HG03025 (cell line): ENCODE results near the gene COL27A1.
"Not testable (repeated sequence)": the region's sequence is repeated elsewhere in the genome, so short reads cannot be mapped to it uniquely, and the experiment has no call there.

ENCODE experiments used
- ATAC-seq: cut with Tn5 transposase; IDR thresholded peaks from one replicate; pipeline ENCODE4 v1.9.1; 2021; ENCODE audit warnings: mild to moderate bottlenecking, moderate library complexity; ENCODE audit not compliant: unreplicated experiment, low FRiP score

Gene COL27A1

DNA sequence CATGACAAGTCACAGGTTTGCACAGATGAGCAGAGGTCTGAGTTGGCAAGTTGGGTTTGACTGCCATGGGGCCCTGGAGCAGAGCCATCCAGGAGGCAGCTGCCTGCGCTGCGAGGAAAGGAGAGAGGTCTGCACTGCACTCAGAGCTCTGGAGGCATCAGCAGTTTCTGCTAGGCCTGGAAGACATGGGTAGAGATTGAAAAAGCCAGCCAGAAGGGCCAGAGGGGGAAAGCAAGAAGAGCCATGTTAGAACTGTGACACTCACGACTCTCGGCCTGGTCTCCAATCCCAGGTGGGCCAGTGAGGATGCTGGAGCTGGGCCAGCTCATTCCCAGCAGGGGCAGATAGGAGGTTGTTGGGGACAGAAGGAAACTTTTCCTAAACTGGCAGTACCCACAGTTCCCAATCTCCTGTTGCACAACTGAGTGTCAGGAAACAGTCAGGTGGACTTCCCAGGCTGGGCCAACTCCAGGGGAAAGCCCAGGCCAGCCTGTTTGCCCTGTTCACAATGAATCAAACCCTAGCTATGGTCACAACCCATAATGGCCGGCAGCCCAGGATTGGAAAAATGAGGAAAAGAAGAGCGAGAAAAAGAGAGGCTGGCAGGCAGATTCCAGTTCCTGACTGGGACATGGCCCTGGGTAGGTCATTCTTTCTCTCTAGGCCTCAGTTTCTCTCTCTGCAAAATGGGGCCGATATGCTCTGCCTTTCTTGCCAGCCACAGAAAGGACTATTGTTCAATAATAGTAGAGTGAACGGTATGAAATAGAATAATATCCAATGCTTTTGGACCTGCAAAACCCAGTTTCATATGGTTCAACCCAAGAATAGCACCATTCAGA is 159.8 kb downstream of the COL27A1 start:
- ATAC-seq = no peak

DNA sequence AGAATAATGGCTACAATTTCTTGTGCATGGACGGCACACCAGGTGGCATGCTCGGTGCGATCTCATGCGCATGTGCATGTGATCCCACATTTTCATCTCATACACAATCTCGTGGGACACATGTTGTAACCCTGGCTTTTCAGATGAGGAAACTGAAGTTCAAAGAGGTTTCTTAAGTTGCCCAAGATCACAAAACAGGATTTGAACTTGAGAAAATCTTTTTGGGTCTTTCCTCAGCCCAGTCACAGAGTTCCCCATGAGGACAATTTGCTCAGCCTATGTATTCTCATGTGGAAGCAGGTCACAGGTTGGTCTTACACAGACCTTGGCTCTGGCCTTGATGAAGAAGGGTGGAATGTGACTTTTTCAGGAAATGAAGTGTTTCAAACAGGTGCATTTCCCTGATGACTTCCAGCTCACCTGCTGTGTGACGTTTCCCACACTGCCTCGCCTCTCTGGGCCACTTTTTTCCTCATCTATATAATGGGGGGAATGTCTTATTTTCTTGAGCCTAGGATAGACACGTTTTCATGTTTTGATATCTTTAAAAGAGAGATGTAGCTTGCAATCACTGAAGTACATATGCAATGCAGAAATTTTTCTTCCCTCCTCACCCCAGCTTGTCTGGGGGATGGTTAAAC is 160.5 kb downstream of the COL27A1 start:
- ATAC-seq = no peak

DNA sequence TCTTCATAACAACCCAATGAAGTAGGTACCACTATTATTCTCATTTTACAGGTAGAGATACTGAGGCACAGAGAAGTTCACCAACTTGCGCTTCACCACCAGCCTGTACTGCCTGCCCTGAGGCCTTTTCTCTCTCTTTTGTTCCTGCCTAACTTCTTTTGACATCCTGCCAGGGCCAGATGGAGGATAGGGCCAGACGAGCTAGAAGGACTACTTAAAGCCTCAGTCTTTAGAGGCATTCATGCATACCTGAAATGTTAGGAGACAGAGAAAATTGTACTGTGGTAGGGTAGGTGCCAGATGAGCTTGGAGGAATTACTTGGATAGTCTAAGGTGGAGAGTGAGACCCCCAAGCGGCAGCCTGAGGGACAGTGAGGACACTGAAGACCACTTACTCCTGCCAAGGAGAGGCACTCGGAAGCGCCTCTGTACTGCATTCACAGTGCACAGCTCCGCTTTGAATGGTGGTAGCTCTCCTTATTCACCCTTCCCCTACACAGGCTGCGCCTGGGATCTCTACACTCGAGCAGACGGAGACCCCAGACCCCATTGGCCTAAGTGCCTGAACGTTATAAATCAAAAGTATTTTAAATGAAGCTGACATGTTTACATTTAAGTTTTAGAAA is 161.4 kb downstream of the COL27A1 start:
- no peak for ATAC-seq

DNA sequence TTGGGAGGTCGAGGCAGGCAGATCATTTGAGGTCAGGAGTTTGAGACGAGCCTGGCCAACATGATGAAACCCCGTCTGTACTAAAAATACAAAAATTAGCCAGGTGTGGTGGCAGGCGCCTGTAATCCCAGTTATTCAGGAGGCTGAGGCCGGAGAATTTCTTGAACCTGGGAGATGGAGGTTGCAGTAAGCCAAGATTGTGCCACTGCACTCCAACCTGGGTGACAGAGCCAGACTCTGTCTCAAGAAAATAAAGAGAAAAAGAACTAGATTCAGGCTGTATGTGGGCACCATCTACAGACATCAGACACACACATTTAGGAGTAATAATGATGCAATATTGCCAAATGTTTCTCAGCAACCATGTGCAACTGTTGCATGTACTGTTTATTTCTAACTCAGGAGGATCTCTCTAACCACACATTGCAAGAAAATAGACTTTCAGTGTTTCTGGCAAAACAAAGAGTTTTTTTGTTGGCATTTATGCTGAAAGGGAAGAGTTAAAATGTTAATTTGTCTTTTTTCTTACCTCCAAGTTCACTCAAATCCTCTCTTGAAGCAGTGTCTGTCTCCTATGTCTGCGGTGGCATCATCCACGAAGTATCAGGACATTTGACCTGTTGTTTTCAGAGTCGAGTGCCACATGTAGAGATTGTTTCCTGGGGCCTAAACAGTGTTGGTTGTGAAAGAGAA is 162.5 kb downstream of the COL27A1 start:
- no peak for ATAC-seq

DNA sequence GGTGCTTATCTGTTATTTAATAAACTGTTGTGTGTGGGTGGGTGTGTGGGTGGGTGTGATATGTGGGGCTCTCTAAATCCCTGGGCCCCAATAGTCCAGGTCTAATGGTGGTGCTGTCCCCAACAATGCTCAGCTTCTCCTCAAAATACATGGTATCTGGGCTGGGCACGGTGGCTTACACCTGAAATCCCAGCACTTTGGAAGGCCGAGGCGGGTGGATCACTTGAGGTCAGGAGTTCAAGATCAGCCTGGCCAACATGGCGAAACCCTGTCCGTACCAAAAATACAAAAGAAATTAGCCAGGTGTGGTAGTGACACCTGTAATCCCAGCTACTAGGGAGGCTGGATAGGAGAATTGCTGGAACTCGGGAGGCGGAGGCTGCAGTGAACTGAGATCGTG is 163.1 kb downstream of the COL27A1 start:
- ATAC-seq = no peak

DNA sequence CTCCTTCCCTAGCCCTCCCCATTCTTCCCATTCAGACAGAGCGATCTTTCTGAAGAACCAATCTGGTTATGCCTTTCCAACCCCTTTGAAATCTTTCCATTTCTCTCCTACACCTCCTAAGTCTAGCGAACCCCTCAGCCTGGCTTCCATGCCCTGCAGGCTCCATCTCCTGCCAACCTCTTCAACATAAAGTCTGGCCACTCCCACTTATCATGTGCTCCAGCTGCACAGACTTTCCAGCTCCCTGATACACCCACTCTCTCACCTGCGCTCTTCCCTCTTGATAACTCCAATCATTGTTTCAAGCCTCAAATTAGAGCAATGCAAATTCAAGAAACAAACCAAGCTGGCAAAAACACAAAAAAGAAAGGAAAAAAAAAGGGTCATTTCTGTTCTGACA is 163.8 kb downstream of the COL27A1 start:
- ATAC-seq = no peak

DNA sequence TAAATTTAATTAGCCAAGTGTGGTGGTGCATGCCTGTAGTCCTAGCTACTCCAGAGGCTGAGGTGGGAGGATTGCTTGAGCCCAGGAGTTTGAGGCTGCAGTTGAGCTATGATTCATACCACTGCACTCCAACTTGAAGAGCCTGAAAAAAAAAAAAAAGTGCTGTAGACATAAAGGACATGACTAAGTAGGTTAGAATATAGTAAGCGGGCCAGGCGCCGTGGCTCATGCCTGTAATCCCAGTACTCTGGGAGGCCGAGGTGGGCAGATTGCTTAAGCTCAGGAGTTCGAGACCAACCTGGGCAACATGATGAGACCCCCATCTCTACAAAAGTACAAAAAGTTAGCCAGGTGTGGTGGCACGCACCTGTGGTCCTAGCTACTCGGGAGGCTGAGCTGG is 165.4 kb downstream of the COL27A1 start:
- not testable (repeated sequence) for ATAC-seq

DNA sequence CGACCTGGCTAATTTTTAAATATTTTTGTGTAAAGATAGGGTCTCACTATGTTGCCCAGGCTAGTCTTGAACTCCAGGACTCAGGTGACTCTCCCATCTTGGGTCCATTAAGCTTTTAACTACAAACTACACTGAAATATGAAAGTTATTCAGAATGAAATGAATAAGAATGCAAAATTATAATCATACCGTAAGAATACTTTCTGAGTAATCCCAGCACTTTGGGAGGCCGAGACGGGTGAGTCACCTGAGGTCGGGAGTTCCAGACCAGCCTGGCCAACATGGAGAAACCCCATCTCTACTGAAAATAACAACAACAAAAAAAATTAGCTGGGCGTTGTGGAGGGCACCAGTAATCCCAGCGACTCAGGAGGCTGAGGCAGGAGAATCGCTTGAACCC is 166.4 kb downstream of the COL27A1 start:
- ATAC-seq = no peak

DNA sequence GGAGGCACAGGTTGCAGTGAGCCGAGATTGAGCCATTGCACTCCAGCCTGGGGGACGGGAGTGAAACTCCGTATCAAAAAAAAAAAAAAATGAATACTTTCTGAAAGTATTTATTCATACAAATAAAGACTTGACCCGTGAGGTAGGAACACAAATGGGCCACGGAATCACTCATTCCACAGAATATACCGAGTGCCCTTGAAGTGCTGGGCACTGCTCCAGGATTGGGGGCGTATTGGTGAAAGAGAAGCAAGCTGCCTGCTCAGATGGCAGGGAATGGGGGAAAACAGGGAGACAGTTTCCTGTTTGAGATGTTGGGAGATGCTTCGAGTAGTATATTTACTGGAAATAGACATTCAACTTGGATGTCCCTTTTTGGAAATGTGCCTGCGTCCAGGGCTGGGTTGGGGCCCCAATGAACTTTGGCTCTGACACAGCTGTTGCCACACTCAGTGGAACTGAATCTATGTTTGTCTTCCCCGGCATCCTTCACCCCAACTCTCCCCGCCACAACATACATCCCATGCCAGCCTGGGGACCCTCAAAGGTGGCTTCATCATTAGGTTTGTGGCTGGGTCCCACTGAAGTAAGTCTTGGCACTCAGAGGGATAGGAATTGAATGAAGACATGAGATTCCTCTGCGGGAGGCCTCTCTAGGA is 167.0 kb downstream of the COL27A1 start:
- ATAC-seq = not testable (repeated sequence)

DNA sequence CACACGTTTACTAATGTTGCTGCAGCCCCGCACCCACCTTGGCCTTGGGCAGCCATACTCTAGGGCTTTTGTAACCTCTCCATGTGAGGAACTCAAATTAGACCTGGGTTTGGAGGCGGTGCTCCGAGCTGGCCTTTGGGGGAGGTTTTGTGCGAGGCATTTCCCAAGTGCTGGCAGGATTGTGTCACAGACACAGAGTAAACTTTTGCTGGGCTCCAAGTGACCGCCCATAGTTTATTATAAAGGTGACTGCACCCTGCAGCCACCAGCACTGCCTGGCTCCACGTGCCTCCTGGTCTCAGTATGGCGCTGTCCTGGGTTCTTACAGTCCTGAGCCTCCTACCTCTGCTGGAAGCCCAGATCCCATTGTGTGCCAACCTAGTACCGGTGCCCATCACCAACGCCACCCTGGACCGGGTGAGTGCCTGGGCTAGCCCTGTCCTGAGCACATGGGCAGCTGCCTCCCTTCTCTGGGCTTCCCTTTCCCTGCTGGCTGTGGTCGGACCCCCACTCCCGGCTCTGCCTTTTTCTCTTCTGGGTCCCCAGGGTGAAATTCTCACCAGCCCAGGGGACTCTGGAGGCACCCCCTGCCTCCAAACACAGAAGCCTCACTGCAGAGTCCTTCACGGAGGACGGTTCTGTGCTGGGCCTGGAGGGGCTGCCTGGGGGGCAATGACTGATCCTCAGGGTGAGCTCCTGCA is 167.6 kb downstream of the COL27A1 start, which contains the start of gene ORM1:
Gene ORM1, plus strand, starts transcription at position 268 of the 701 bp plus-strand sequence. Its CDS starts 36 bp downstream, at position 304.
- not testable (repeated sequence) for ATAC-seq

DNA sequence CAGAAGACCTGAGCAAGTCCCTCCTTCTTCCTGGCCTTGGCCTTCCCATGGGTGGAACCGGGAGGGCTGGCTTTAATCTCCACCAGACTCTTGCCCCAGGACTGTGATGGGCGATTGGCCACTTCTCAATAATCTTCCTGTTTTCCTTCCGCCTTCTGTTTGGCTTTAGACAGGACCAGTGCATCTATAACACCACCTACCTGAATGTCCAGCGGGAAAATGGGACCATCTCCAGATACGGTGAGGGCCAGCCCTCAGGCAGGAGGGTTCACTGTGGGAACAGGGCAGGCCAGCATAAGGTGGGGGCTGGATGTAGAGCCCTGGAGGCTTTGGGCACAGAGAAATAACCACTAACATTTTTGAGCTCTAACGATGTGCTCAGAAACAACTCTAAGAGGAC is 168.5 kb downstream of the COL27A1 start:
- not testable (repeated sequence) for ATAC-seq

DNA sequence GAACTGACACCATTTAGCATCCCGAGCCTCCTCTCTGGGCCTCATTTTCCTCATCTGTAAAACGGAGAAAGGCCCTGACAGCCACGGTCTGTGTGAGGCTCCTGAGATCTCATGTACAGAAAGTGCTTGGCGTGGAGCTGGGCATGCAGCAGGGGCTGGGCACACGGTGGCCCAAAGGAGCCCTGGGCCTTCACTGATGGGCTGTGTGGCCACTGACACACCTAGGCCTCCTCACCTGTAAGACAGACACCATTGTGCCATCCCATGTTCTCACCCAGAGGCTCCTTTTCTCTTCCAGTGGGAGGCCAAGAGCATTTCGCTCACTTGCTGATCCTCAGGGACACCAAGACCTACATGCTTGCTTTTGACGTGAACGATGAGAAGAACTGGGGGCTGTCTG is 169.2 kb downstream of the COL27A1 start:
- no peak for ATAC-seq

DNA sequence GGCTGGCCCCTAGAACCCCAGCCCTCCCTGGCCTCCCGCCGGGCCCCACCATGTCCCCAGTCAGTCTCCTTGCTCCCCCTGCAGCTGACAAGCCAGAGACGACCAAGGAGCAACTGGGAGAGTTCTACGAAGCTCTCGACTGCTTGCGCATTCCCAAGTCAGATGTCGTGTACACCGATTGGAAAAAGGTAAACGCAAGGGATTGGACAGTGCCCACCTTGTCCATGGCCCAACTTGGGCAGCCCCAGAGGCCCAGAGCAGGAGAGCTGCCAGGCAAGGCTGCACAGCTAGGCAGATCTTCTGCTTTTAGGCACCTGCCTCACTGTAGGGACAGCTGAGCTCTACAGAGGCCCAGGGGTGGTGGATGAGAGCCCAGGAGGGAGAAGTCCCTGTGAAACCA is 169.6 kb downstream of the COL27A1 start:
- ATAC-seq = not testable (repeated sequence)

DNA sequence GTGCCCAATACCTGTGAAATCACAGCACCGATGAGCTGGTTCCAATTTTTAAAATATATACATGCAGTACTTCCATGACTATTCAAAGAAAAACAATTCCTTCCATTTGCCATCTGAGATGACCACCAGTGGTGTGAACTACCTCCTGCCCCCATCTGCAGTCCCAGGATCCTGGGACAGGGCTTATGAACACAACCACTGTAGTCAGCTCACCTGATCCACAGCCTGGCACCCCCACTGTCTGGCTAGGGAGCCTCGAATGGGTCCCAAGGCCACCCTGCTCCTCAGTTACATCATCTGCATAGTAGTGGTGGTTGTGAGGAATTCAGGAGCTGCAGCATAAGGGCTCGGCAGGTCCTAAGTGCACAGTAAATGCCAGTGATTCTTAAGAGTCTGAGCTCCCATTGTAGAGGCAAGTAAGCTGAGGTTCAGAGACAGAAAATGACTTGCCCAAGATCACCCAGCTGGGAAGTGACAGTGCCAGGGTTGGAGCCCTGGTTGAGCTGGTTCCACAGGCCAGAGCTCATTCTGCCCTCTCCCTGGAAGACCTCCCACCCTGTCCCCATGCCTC is 170.4 kb downstream of the COL27A1 start:
- not testable (repeated sequence) for ATAC-seq

DNA sequence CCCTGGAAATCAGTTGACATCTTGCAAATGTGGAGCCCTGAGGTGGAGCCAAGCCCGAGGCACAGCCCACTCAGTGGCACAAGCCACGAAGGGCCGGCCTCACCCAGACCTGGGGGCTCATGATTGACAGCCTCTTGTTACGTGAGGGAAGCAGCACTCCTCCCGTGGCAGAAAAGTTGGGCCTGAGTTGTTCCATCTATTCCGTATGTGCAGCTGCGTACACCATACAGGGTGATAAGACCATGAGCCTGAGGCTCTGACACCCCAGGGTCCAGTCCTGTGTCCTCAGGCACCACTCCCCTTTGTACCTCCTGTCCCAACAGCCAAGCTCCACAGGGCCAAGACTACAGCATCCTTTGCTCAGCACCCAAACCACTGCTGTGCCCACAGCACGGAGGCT is 172.4 kb downstream of the COL27A1 start:
- no peak for ATAC-seq

DNA sequence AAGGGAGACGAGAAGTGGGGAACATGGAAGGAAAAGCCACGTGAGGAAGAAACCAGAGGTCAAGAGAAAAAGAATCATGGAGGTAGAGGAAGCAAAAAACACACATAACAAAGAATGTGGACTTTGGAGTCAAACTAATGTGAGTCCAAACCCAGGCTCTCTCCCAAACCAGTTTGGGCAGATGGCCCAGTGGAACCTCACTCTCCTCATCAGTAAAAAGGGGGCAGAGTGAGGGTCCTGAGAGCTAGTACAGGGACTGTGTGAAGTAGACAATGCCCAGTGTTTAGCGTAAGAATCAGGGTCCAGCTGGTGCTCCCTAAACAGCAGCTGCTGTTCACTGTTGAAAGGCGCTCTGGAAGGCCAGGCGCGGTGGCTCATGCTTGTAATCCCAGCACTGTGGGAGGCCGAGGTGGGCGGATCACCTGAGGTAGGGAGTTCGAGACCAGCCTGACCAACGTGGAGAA is 173.1 kb downstream of the COL27A1 start:
- ATAC-seq = not testable (repeated sequence)

DNA sequence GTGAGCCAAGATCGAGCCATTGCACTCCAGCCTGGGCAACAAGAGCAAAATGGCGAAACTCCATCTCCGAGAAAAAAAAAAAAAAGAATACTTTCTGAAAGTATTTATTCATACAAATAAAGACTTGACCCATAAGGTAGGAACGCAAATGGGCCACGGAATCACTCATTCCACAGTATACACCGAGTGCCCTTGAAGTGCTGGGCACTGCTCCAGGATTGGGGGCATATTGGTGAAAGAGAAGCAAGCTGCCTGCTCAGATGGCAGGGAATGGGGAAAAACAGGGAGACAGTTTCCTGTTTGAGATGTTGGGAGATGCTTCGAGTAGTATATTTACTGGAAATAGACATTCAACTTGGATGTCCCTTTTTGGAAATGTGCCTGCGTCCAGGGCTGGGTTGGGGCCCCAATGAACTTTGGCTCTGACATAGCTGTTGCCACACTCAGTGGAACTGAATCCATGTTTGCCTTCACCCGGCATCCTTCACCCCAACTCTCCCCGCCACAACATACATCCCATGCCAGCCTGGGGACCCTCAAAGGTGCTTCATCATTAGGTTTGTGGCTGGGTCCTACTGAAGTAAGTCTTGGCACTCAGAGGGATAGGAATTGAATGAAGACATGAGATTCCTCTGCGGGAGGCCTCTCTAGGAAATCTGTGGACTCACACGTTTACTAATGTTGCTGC is 173.7 kb downstream of the COL27A1 start:
- ATAC-seq = not testable (repeated sequence)

DNA sequence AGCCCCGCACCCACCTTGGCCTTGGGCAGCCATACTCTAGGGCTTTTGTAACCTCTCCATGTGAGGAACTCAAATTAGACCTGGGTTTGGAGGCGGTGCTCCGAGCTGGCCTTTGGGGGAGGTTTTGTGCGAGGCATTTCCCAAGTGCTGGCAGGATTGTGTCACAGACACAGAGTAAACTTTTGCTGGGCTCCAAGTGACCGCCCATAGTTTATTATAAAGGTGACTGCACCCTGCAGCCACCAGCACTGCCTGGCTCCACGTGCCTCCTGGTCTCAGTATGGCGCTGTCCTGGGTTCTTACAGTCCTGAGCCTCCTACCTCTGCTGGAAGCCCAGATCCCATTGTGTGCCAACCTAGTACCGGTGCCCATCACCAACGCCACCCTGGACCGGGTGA is 174.3 kb downstream of the COL27A1 start, which contains the start of gene ORM2:
Gene ORM2, plus strand, starts transcription at position 245 of the 398 bp plus-strand sequence. Its CDS starts 36 bp downstream, at position 281.
- not testable (repeated sequence) for ATAC-seq
